GM18508 (cell line): ENCODE data around the gene MAP3K2.

ENCODE experiments used
- ATAC-seq: cut with Tn5 transposase; IDR thresholded peaks from one replicate; pipeline ENCODE4 v1.9.1; 2021; ENCODE audit warnings: moderate number of reproducible peaks; ENCODE audit not compliant: insufficient read depth, unreplicated experiment

Gene MAP3K2

GRCh38 chr2:127310980-127311379 is 76.8 kb downstream of the MAP3K2 start:
- ATAC-seq, result no peak

- ATAC-seq, result no peak
Observed at GRCh38 chr2:127309468-127309867, 78.3 kb downstream of the MAP3K2 start.

- no peak for ATAC-seq
Observed at GRCh38 chr2:127308586-127309138, 79.1 kb downstream of the MAP3K2 start.

- no peak for ATAC-seq
Observed at GRCh38 chr2:127305990-127306585, 81.7 kb downstream of the MAP3K2 start.

GRCh38 chr2:127302168-127302567 is 85.6 kb downstream of the MAP3K2 start:
- ATAC-seq, result no peak

- peak; percentile 95 for ATAC-seq
Observed at GRCh38 chr2:127293748-127294562, 93.8 kb downstream of the MAP3K2 start, which contains the start of gene ERCC3. Gene ERCC3, minus strand, starts transcription at chr2:127294144. Its CDS starts 63 bp downstream, at chr2:127294081.

GRCh38 chr2:127293386-127293747 is 94.4 kb downstream of the MAP3K2 start:
- no peak for ATAC-seq

GRCh38 chr2:127288274-127288673 is 99.5 kb downstream of the MAP3K2 start:
- no peak for ATAC-seq

DNA sequence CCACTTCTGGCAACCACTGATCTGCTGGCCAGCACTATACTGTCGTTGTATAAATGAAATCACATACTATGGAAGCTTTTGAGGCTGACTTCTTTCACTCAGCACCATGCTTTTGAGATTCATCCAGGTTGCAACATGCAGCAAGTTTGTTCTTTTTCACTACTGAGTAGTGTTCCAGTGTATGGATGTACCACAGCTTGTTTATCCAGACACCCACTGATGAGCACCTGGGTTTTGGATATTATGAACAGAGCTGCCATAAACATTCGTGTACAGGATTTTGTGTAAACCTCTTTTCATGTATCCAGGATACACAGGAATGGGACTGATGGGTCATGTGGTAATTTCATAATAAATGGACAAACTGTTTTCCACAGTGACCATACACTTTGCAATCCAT is 104.5 kb downstream of the MAP3K2 start:
- ATAC-seq, result no peak

DNA sequence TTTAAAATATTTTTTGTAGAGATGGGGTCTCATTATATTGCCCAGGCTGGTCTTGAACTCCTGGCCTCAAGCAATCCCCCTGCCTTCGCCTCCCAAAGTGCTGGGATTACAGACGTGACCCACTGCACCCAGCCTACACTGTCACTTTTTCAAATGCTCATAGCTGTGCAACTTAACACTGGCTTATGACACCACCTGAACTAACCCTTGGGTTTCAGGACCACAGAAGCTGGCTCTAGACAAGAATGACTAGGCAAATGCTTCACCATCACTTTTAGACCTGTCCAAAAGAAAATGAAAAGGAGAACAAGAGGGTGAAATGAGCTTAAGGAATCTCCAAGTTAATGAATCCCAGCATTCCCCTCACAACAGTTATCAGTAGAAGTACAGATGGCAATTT is 107.1 kb downstream of the MAP3K2 start:
- ATAC-seq, result no peak

DNA sequence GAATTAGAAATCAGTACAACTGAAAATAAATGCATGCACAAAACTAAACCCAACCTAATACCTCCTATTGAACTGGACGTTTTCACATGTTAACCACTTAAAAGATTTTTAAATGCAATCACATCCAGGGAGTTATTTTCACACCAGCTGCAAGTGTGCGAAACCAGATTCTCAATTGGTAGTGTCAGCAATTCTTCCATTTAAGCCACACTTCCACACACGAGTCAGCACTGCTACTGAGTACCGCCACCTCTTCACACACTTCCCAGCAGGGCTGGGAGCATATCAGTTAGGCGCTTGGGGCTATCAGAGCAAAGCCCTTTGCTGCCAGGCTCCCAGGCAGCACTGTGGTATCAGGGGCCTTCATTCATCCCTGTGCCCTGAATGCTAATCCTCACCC is 108.0 kb downstream of the MAP3K2 start:
- ATAC-seq, result no peak

GRCh38 chr2:127278959-127279358 is 108.8 kb downstream of the MAP3K2 start:
- no peak for ATAC-seq

DNA sequence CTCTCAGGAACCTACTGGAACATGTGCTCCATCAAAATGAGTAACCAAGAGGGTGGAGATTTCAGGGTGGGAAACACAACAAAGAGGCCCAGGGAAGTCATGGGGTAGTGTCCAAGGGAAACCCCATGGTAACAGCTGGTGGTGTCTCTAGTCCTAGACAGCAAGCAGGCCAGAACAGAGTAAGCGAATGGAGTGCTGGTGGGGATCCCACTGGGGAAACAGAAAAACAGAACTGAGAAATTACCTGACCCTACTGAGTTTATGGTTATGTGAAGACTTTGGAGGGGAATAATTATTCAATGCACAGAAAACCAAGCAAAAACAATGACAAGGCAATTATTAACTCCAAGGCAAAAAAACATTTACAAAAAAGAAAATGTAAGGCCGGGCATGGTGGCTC is 110.7 kb downstream of the MAP3K2 start:
- peak; percentile 93 for ATAC-seq

GRCh38 chr2:127275789-127276188 is 112.0 kb downstream of the MAP3K2 start:
- no peak for ATAC-seq

GRCh38 chr2:127275356-127275755 is 112.4 kb downstream of the MAP3K2 start:
- ATAC-seq, result no peak

DNA sequence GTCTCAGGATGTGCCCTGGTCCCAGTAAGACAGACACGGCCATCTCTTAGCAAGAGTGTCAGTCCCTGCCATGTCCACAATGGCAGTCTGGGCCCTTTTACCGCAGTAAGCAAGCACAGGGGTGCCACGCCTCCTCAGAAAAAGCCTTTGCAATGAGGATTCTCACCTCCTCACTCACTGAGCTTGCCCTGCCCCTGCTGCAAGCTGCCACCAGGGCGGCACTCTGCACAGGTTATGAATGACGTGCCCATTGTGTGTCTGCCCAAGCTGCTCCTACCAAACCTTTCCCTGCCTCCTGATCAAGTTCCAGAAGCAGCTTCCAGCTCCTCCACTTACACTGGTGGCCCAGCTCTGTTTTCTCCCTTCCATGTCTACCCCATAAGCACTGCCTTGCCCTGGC is 117.1 kb downstream of the MAP3K2 start:
- ATAC-seq, result no peak

DNA sequence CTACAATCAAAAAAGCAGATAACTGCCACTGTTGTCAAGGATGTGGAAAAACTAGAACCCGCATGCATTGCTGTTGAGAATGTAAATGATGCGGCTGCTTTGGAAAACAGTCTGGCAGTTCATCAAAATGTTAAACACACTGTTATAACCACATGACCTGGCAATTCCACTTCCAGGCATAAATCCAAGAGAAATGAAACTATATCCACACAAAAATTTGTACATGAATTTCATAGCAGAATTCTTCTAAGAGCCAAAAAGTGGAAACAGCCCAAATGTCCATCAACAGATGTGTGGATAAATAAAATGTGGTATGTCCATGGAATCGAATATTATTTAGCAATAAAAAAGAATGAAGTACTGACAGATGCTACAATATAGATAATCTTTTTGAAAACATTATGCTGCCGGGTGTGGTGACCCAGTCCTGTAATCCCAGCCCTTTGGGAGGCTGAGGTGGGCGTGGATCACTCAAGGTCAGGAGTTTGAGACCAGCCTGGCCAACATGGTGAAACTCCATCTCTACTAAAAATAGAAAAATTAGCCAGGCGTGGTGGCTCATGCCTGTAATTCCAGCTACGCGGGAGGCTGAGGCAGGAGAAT is 125.9 kb downstream of the MAP3K2 start:
- no peak for ATAC-seq

- no peak for ATAC-seq
Observed at GRCh38 chr2:127259355-127259754, 128.4 kb downstream of the MAP3K2 start.

DNA sequence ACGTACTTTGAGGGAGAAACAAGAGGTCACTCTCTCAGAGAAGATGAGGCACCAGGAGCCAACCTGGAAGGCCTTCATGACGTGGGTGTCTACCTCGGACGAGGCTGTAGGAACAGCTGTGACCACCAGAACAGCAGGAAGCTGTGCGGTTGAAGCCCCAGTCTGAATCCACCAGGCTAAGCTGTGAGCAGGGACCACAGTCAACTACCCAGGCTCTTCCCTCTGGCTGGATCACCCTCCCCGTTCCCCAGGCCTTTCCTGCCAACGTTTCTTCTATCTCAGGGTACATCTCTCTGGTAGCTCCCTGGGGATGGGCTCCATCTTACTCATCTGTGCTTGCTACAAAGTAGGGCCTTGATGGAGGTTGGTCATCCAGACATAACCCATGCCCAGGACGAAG is 130.9 kb downstream of the MAP3K2 start:
- no peak for ATAC-seq

GRCh38 chr2:127256381-127256780 is 131.4 kb downstream of the MAP3K2 start:
- ATAC-seq, result no peak

- ATAC-seq, result no peak
Observed at GRCh38 chr2:127255721-127256120, 132.1 kb downstream of the MAP3K2 start.
